Measurements from ENCODE around the gene SMOC2. TPM values are rescaled to one million over a fixed set of nuclear protein-coding genes. Genes with fewer than 3 reads are reported as not detected.

The SMOC2 gene
- total and polyA plus RNA-seq, 2 of the 4 experiments (the other 2 are of a cell fraction): not detected

DNA sequence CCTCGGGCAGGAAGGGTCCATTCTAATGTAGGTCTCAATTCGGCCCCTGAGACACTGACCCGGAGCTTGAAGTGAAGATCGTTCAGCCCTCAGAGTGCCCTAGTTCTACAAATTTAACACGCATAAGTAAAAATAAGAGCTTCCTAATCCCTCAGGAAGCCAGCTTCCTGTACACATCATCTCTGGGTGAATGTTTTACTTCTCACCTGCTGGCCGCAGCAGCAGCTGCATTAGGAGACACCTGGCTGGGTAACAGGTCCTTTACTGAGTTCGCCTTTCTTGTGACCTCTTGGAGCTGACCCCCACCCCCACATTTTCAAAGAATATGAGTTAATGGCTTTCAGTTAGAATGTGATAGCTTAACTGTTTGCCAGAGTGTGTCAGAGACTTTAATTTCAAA is 165.0 kb downstream of the SMOC2 start:
- no peak overlapping the region for H2AK9ac ChIP-seq (replicated peaks; ENCODE audit: low read depth, low read length, poor library complexity)
- no peak overlapping the region for H3K4me2 ChIP-seq (ENCODE audit: low read depth, low read length)
- H3K9ac ChIP-seq (ENCODE audit: low read depth, low read length): no peak overlapping the region
- POLR2A ChIA-PET (ENCODE audit: unreplicated experiment): no interaction called here
- H3K79me1 ChIP-seq (ENCODE audit: low read depth in 1 of 2, low read length in 2 of 2): no peaks in the 10 kb centered on the region
- CTCF ChIA-PET: no interaction called here
- H3K4me1 ChIP-seq (ENCODE audit: control insufficient read depth, insufficient read depth, low read length): no peaks in the 10 kb centered on the region
- H2BK120ac ChIP-seq (ENCODE audit: low read depth, low read length): no peak overlapping the region
- no peak overlapping the region for H2BK20ac ChIP-seq (ENCODE audit: low read depth, low read length)
- no peaks in the 10 kb centered on the region for H3K9me1 ChIP-seq (ENCODE audit: insufficient read depth, low read length)
- no peak overlapping the region for H2AK5ac ChIP-seq (ENCODE audit: low read depth, low read length)
- no peak overlapping the region for H3K14ac ChIP-seq (replicated peaks; ENCODE audit: low read depth, low read length)
- TF ChIP-seq POLR2A (IDR thresholded peaks at IDR 0.05; ENCODE audit: low read depth, low read length) (no peak), SMC3 (IDR thresholded peaks at IDR 0.05; ENCODE audit: low read depth, low read length) (no peak), BHLHE40 (IDR thresholded peaks at IDR 0.05; ENCODE audit: low read depth, low read length) (no peak), MAFK (IDR thresholded peaks at IDR 0.05; ENCODE audit: low read depth, low read length) (no peak), RCOR1 (IDR thresholded peaks at IDR 0.05; ENCODE audit: insufficient replicate concordance, low read length) (no peak), RAD21 (IDR thresholded peaks at IDR 0.05; ENCODE audit: low read length) (no peak), CHD1 (IDR thresholded peaks at IDR 0.05; ENCODE audit: low read depth, low read length) (no peak)
- in situ Hi-C loops (cut with MboI; ENCODE audit: low sequenced_read_pairs): no loop called here
- no peak overlapping the region for H4K5ac ChIP-seq (ENCODE audit: low read depth, low read length)
- no TSS peak for BruUV-seq (replicated peaks)
- no peak overlapping the region for H3K23ac ChIP-seq (ENCODE audit: low read depth, low read length)
- no peak overlapping the region for H3K18ac ChIP-seq (ENCODE audit: low read depth, low read length)
- H3K36me3 ChIP-seq (ENCODE audit: control insufficient read depth, insufficient read depth, low read length): no peaks in the 10 kb centered on the region
- H3K4me3 ChIP-seq (ENCODE audit: insufficient read depth, low read depth, low read length): no peak overlapping the region
- no peak overlapping the region for H2AFZ ChIP-seq (replicated peaks; ENCODE audit: low read length, poor library complexity)
- dilution Hi-C loops (cut with HindIII; ENCODE audit: low sequenced_read_pairs, unreplicated experiment): no loop called here
- no peak for ATAC-seq (ENCODE audit: low read depth)
- H2BK15ac ChIP-seq (ENCODE audit: low read depth, low read length): no peak overlapping the region
- H3K4ac ChIP-seq (ENCODE audit: low read depth, low read length): no peak overlapping the region
- no peaks in the 10 kb centered on the region for H3K27me3 ChIP-seq (ENCODE audit: control insufficient read depth, insufficient read depth, low read length)
- no peaks in the 10 kb centered on the region for H4K20me1 ChIP-seq (ENCODE audit: insufficient read depth, low read length)
- no peak overlapping the region for H2BK5ac ChIP-seq (ENCODE audit: low read depth, low read length, poor library complexity, severe bottlenecking)
- peaks cover 45% of the 10 kb centered on the region for H3K9me3 ChIP-seq (ENCODE audit: control insufficient read depth, insufficient read depth, low read length)
- DNase-seq: no peak
- H4K8ac ChIP-seq (ENCODE audit: low read depth in 2 of 2, low read length in 2 of 2): no peak overlapping the region
- H3K56ac ChIP-seq (ENCODE audit: extremely low read depth, insufficient read depth, low read length): no peak overlapping the region
- intact Hi-C loops (cut with micrococcal nuclease): no loop called here
- WGBS, 2 experiments (ENCODE audit: extremely low coverage in 2 of 2, insufficient read length in 1 of 2): 69% methylated on average over 4 of the region's 7 CpGs; no CpG with 5 or more reads in 1 of the 2 experiments
- H3K27ac ChIP-seq (ENCODE audit: insufficient read depth, low read length): no peak overlapping the region
- no peak overlapping the region for H4K91ac ChIP-seq (ENCODE audit: insufficient read depth, low read depth, low read length)

Data from IMR-90 (cell line).